Vagina (tissue), 2 donors: Measurements from ENCODE around the gene NUS1.

ENCODE experiments used
- POLR2A ChIP-seq, 2 donors: fragments of 450-650 bp; IDR thresholded peaks; one replicate each; pipeline ENCODE4 v1.6.1; 2017; ENCODE audit warnings: antibody characterized with exemption in 2 of 2, mild to moderate bottlenecking in 2 of 2, moderate library complexity in 2 of 2
- TF ChIP-seq, protein P1 (sequence below), 3 experiments: fragments of 450-650 bp in 2 of 3; fragments of 200-600 bp in 1 of 3; sonication (generic) in 1 of 3; IDR thresholded peaks; one replicate each; pipeline ENCODE4 v1.5.1; 2017 to 2019; ENCODE audit warnings: antibody characterized with exemption in 3 of 3, mild to moderate bottlenecking in 2 of 3, moderate library complexity in 2 of 3

GRCh38 chr6:117718895-117719294 lies 43.6 kb downstream of the NUS1 start:
- no peak for TF ChIP-seq POLR2A (IDR thresholded peaks at IDR 0.05)
- TF ChIP-seq, protein P1, sequence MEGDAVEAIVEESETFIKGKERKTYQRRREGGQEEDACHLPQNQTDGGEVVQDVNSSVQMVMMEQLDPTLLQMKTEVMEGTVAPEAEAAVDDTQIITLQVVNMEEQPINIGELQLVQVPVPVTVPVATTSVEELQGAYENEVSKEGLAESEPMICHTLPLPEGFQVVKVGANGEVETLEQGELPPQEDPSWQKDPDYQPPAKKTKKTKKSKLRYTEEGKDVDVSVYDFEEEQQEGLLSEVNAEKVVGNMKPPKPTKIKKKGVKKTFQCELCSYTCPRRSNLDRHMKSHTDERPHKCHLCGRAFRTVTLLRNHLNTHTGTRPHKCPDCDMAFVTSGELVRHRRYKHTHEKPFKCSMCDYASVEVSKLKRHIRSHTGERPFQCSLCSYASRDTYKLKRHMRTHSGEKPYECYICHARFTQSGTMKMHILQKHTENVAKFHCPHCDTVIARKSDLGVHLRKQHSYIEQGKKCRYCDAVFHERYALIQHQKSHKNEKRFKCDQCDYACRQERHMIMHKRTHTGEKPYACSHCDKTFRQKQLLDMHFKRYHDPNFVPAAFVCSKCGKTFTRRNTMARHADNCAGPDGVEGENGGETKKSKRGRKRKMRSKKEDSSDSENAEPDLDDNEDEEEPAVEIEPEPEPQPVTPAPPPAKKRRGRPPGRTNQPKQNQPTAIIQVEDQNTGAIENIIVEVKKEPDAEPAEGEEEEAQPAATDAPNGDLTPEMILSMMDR (IDR thresholded peaks at IDR 0.05), result no peak
